HG03280 (cell line): ENCODE results near the gene ASPRV1.

ENCODE experiments used
- ATAC-seq: cut with Tn5 transposase; IDR thresholded peaks from one replicate; pipeline ENCODE4 v1.9.1; 2021; ENCODE audit warnings: mild to moderate bottlenecking, moderate library complexity; ENCODE audit not compliant: unreplicated experiment

The ASPRV1 gene

GRCh38 chr2:69914164-69914949, 47.1 kb downstream of the ASPRV1 start:
- ATAC-seq, result peak; percentile 85

DNA sequence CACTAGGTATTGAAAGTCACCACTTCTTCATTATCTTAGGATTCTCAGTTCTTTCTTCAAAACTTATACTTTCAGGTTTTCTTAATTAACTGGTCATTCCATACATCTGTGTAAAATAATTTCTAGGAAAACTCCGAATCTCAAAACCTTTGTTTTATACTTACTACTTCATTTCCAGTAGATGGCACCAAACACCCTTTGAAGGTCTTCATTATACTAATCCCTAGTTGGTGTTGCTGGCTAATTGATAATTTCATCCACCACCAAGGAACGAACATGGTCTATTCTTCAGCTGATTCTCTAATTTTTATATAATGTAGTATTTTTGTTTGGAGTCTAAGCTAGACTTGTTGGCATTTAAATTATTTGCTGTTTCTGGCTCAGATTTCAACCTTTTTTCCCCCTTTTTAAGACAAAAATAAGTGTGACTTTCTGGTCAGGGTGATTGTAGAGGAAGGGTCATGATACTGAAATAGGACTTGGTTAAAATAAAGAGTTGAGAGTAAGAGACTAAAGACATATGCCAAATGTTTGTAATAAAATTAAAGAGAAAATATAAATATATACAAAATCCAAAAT, 49.4 kb downstream of the ASPRV1 start:
- ATAC-seq, result no peak
